ENCODE measurements around the gene HOPX. TPM values are rescaled to one million over a fixed set of nuclear protein-coding genes. Genes with fewer than 3 reads are reported as not detected.

Gene HOPX
- total RNA-seq, 1 experiment from 2014 or later: not detected

DNA sequence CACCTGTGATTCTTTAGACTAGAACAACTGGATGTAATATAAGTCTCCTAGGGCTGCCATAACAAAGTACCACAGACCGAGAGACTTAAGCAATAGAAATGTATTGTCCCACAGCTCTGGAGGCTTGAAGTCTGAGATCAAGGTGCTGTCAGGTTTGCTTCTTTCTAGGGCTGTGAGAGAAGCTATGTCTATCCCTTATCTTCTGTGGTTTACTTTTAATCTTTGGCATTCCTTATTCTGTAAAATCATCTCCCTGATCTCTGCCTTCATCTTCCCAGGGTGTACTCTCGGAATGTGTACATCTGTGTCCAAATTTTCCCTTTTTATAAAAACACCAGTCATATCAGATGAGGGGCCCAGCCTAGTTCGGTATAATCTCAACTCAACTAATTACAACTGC, 10.3 kb upstream of the HOPX start:
- Histone ChIP-seq H3K4me1 (ENCODE audit: insufficient read depth, low read length) (no peaks in the 10 kb centered on the region; the same call in 1 of the 2 replicates), H3K4me2 (ENCODE audit: insufficient read depth, insufficient read length, low read length) (no peak overlapping the region), H3K27me3 (ENCODE audit: insufficient read depth, low read length) (no peaks in the 10 kb centered on the region), H2BK12ac (ENCODE audit: insufficient read length, low read depth, low read length) (no peak overlapping the region), H3K23ac (ENCODE audit: insufficient read length, low read depth, low read length) (no peak overlapping the region), H3K9ac (ENCODE audit: extremely low read depth, insufficient read length, low read length) (no peak overlapping the region), H3T11ph (ENCODE audit: low read length) (no peak overlapping the region), H2BK120ac (ENCODE audit: low read depth, low read length, poor library complexity, severe bottlenecking) (no peak overlapping the region), H2AK5ac (ENCODE audit: insufficient read length, low read length) (no peak overlapping the region), H4K8ac (replicated peaks; ENCODE audit: insufficient read length, low read depth, low read length) (no peak overlapping the region), H3K9me3 (ENCODE audit: control insufficient read depth, low read depth, low read length) (no peaks in the 10 kb centered on the region), H2BK5ac (ENCODE audit: insufficient read length, low read length) (no peak overlapping the region), H3K56ac (ENCODE audit: insufficient read length, low read depth, low read length) (no peak overlapping the region), H4K91ac (ENCODE audit: insufficient read length, low read depth, low read length) (no peak overlapping the region), H3K79me1 (ENCODE audit: insufficient read depth, low read depth, low read length, poor library complexity, severe bottlenecking) (no peaks in the 10 kb centered on the region), H3K14ac (ENCODE audit: insufficient read depth, low read length) (no peak overlapping the region), H3K27ac (ENCODE audit: insufficient read length, low read depth, low read length) (no peak overlapping the region), H2BK15ac (ENCODE audit: low read depth, low read length) (no peak overlapping the region), H3K4ac (ENCODE audit: low read depth, low read length) (no peak overlapping the region), H3K18ac (ENCODE audit: insufficient read length, low read depth, low read length) (no peak overlapping the region), H2BK20ac (ENCODE audit: low read depth, low read length, poor library complexity, severe bottlenecking) (no peak overlapping the region), H2AFZ (ENCODE audit: low read length) (no peak overlapping the region), H3K23me2 (ENCODE audit: insufficient read length, low read depth, low read length, poor library complexity, severe bottlenecking) (no peaks in the 10 kb centered on the region), H4K5ac (ENCODE audit: insufficient read length, low read depth, low read length) (no peak overlapping the region), H3K79me2 (ENCODE audit: insufficient read depth, low read length) (no peaks in the 10 kb centered on the region), H4K20me1 (ENCODE audit: control insufficient read depth, insufficient read depth, insufficient read length) (no peaks in the 10 kb centered on the region)
- no CpG with 5 or more reads among the region's 3 CpGs for WGBS (ENCODE audit: extremely low coverage, insufficient read length, low lambda C conversion rate)
- no peak overlapping the region for H3K4me3 Mint-ChIP-seq
- DNase-seq: no peak
- no peak overlapping the region for H3K27ac Mint-ChIP-seq
- H3K9me3 Mint-ChIP-seq: peaks cover 4 to 7% of the 10 kb centered on the region in 2 experiments; a peak in 4 of 5 replicates
- peaks cover 24% of the 10 kb centered on the region for H3K27me3 Mint-ChIP-seq (ENCODE audit: low read depth)
- peaks cover 13 to 23% of the 10 kb centered on the region in 2 experiments for H3K4me1 Mint-ChIP-seq
- H3K36me3 Mint-ChIP-seq (ENCODE audit: insufficient read depth in 1 of 3, low read depth in 3 of 3): 0 out of 7 replicates have a peak, but pooled peaks cover 0 to 4% (median 1%) of the 10 kb centered on the region in 3 experiments
- TF ChIP-seq, protein P1, sequence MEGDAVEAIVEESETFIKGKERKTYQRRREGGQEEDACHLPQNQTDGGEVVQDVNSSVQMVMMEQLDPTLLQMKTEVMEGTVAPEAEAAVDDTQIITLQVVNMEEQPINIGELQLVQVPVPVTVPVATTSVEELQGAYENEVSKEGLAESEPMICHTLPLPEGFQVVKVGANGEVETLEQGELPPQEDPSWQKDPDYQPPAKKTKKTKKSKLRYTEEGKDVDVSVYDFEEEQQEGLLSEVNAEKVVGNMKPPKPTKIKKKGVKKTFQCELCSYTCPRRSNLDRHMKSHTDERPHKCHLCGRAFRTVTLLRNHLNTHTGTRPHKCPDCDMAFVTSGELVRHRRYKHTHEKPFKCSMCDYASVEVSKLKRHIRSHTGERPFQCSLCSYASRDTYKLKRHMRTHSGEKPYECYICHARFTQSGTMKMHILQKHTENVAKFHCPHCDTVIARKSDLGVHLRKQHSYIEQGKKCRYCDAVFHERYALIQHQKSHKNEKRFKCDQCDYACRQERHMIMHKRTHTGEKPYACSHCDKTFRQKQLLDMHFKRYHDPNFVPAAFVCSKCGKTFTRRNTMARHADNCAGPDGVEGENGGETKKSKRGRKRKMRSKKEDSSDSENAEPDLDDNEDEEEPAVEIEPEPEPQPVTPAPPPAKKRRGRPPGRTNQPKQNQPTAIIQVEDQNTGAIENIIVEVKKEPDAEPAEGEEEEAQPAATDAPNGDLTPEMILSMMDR (conservative IDR thresholded peaks at IDR 0.05): no peak
